Activated CD4-positive, alpha-beta T cell treated with anti-CD3 and anti-CD28 coated beads for 24 hours (primary cell): ENCODE results near the gene HEPH.
"Not testable (repeated sequence)": the region's sequence is repeated elsewhere in the genome, so short reads cannot be mapped to it uniquely, and the experiment has no call there.

Experiments used
- DNase-seq, 2 donors: peaks; one replicate each; pipeline ENCODE4 v3.0.0-alpha.2; 2020; ENCODE audit warnings: low read depth in 2 of 2

The HEPH gene

GRCh38 chrX:66232296-66232695, 68.2 kb downstream of the HEPH start:
- no peak for DNase-seq

- DNase-seq, result no peak
Measured at GRCh38 chrX:66233209-66233608, 69.2 kb downstream of the HEPH start.

- not testable (repeated sequence) for DNase-seq
Measured at GRCh38 chrX:66233904-66234303, 69.9 kb downstream of the HEPH start.

DNA sequence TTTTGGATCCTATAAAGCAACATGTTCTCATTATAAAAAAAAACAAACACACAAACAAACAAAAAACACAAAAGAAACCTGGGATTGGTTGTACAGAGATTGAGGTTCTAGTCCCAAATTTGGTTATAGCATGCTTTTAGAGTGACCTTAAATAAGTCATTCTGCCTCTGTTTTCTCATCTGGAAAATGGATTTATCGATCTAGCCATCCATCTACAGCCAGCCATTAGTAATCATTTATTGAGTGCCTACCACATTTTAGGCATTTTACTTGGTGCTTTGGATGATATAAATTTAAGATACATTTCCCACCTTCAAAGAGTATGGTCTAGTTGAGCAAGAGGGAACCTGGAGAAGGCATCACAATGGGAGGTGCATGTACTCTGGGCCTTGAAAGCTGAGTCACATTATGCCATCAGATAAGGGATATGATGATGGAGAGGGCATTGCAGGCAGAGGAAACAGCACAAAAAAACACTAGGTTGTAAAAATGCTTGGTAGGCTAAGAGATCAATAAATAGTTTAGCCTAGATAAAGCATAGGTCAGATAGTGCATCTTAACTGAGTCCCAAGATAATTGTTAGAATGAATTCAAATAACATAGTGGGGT, 91.4 kb downstream of the HEPH start:
- no peak for DNase-seq

GRCh38 chrX:66262807-66263206, 98.8 kb downstream of the HEPH start:
- no peak for DNase-seq
